Measurements from ENCODE around the gene CASTOR1.

The CASTOR1 gene

GRCh38 chr22:30247561-30247960 is 41.7 kb downstream of the CASTOR1 start:
- no peak for DNase-seq (ENCODE audit: low read depth in 3 of 3, low spot score in 1 of 3)

GRCh38 chr22:30246814-30247376 is 42.4 kb downstream of the CASTOR1 start:
- DNase-seq (ENCODE audit: low read depth in 3 of 3, low spot score in 1 of 3), result no peak

DNA sequence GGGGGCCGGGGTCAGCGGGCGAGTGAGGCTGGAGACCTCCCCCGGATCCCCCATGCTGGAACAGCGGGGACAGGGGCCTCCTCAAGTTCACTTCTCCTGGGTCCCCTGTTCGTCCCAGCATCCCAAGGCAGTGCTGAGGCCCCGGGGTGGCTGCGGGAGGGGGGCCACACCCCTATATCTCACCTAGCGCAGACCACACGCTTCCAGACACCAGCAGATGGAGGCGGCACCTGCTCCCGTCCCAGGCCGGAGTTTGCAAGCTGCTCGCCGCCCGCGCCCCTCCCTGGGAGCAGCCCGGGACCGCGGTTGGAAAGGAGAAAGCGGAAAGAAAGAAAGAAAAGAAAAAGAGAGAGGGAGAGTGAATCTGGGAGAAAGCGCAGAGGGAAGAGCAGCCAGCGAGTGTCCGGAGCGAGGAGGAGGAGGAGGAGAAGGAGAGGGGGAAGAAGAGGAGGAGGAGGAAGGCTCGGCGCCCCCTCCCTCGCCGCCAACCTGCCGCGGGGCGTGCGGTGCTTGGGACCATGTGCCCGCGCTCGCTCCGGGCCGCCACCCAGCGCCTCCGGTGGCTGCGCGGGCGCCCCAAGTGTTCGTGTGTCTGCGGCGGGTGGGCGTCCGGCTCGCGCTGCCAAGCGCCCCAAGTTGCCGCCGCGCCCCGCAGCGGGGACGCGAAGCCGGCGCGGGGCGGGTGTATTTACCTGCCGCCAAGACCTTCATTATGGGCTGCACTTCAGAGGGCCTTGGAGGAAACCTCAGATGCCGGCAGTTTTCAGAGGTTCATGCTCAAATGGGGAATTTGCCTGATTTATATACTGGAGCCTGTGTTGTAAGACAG is 43.1 kb downstream of the CASTOR1 start, which contains the start of gene LIF:
LIF (minus strand) TSS at position 775 of the 829 bp plus-strand sequence; CDS start at position 711, 64 bp downstream.
- DNase-seq (ENCODE audit: low read depth in 3 of 3, low spot score in 1 of 3), result peak in 1 of 3 donors; percentile 49

DNA sequence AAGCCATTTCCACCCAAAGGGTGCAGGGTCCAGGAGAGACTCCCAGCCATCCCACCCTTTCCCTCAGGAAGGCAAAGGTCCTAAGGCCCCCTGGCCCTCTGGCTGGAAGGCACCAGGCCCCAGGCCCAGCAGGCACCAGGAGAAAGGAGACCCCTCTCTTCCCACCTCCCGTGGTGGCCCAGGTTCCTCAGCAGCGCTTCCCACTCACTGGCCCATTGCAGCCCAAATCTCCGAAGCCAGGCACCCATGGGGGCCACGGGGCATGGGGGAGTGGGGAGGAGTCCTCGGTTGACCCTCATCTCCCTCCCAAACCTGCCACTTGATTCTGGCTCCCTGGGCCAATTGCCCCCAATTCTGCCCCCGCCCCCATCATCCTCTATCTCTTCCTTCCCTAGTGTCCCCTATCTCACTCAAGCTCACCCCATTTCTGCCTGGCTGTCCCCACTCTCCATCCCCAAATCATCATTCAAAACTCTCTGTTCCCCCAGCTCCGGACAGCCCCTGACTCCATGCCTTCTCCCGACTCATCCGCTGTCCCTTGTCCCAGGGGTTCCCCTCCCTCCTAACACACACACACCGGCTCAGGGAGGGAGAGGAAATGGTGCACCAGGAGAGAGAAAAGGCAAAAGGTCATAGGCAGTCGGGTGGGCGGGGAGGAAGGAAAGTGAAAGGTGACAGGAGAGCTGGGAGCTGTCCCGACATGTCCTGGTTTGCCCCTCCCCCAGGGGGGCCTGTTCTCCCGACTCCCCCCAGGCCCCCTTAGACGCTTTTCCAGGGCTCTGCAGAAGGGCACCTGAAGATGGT is 43.9 kb downstream of the CASTOR1 start:
- DNase-seq (ENCODE audit: low read depth in 3 of 3, low spot score in 1 of 3), result no peak

DNA sequence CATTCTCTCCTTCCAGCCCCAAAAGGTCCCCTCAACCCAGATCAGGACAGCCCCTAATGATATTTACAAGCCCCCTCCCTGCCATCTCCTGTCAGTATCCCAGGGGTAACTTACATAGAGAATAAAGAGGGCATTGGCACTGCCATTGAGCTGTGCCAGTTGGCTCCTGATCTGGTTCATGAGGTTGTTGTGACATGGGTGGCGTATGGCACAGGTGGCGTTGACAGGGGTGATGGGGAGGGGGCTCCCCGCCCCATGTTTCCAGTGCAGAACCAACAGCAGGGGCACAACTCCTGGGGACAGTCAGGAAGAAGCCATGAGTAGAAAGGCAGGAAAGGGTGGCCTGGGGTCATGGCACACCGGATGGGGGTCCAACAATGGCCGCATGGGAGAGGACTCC is 44.7 kb downstream of the CASTOR1 start:
- no peak for DNase-seq (ENCODE audit: low read depth in 3 of 3, low spot score in 1 of 3)

DNA sequence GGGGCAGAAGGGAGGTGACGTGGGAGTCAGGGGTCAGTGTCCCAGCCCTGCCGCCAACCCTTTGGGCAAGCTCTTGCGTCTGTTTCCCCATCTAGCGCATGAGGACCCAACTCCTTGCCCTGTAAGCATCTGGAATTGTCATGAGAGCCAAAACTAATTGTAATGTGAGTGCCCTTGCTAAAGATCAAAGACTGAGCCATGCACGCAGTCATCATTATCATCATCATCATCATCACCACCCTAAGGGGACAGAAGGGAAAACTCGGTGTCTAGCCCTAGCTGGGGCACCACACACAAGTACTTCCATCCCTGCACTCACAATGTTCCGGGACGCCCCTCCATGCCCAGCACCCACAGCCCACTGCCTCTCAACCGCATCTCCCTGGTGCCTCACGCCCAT is 45.2 kb downstream of the CASTOR1 start:
- DNase-seq (ENCODE audit: low read depth in 3 of 3, low spot score in 1 of 3), result no peak

- DNase-seq (ENCODE audit: low read depth in 3 of 3, low spot score in 1 of 3), result no peak
Observed at GRCh38 chr22:30243661-30244060, 45.6 kb downstream of the CASTOR1 start.

- DNase-seq (ENCODE audit: low read depth in 3 of 3, low spot score in 1 of 3), result no peak
Observed at GRCh38 chr22:30241576-30242371, 47.5 kb downstream of the CASTOR1 start.

DNA sequence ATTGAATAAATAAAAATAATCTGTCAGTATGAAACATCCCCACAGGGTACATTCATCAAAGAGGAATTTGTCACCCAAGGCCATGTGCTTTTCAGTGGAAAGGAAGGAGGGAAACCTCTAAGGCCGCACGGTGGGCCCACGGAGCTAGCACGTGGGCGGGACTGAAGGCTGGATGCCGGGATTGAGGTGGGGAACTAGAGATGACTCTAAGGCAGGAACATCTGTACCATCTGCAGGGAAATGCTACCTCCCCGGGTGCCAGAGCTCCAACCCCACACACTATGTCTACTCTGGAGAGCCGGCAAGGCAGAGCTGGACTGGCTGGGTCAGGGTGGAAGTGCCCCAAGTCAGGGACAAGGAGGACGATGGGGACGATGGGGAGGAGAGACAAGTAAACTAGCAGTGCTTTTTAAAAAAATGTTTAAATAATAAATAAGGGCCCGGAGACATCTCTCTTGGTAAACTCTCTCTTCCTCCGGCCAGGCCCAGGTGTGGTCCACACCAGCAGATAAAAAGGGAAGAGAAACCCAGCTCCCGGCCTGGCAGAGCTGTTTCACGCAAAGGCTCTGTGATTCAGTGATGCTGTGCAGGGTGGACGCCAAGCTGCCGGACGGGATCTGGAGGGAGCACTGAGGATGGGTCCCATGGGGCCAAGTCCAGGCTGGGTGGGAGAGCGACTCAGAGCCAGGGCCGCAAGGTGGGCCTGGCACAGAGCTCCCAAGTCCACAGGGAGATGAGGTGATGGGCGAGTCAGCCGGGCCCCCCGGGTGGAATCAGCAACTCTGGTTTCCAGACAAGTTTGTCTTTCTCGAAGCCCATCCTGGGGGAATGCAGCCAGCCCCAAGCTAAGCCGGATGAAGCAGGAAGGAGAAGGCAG is 48.5 kb downstream of the CASTOR1 start:
- no peak for DNase-seq (ENCODE audit: low read depth in 3 of 3, low spot score in 1 of 3)

GRCh38 chr22:30239488-30240405 is 49.6 kb downstream of the CASTOR1 start:
- DNase-seq (ENCODE audit: low read depth in 3 of 3, low spot score in 1 of 3), result no peak

- DNase-seq (ENCODE audit: low read depth in 3 of 3, low spot score in 1 of 3), result no peak
Observed at GRCh38 chr22:30238661-30239487, 50.4 kb downstream of the CASTOR1 start.

DNA sequence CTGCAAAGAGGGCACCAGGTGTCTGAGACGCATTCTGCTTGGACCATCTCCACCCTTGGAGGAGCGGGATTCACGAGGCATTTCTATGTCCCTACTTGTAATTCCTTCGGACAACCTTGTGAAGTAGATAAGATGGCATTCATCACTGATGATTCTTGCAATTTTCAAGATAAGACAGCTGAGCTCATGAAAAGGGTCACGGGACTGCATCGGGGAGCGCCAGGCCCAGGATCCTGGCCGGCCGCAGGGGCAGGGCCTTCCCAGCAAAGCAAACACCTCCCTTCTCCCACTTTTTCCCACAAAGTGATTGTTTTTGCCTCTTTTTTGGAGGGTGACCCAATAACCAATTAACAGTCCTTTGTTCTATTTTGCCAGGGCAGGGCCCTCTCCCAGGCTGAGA is 51.2 kb downstream of the CASTOR1 start:
- no peak for DNase-seq (ENCODE audit: low read depth in 3 of 3, low spot score in 1 of 3)

- no peak for DNase-seq (ENCODE audit: low read depth in 3 of 3, low spot score in 1 of 3)
Observed at GRCh38 chr22:30236875-30237274, 52.4 kb downstream of the CASTOR1 start.

GRCh38 chr22:30235687-30236170 is 53.6 kb downstream of the CASTOR1 start:
- DNase-seq (ENCODE audit: low read depth in 3 of 3, low spot score in 1 of 3), result no peak
